ENCODE data around the gene SCAI.
"Not testable (repeated sequence)": the region's sequence is repeated elsewhere in the genome, so short reads cannot be mapped to it uniquely, and the experiment has no call there.

SCAI gene

GRCh38 chr9:124940521-124940893, 202.8 kb downstream of the SCAI start:
- DNase-seq = peak in 1 of 2 experiments; percentile 41

DNA sequence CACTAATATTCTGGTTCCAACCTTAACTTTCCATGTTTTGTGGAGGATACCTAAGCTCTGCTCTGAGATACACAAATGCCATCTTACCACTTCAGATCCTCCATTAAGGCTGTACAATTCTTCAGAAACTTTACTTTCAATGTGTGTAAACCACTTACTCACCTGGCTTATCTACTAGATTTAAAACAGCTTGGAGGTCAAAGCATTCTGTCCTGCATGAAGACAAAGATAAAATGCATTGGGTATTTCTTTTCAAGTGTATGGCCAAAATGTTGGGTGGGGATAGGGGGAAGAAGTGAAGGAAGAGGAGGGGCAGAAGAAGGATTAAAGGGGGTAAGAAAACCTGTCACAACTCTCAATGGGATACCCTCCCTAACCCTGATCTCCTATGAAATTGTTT, 203.4 kb downstream of the SCAI start:
- no peak for DNase-seq

DNA sequence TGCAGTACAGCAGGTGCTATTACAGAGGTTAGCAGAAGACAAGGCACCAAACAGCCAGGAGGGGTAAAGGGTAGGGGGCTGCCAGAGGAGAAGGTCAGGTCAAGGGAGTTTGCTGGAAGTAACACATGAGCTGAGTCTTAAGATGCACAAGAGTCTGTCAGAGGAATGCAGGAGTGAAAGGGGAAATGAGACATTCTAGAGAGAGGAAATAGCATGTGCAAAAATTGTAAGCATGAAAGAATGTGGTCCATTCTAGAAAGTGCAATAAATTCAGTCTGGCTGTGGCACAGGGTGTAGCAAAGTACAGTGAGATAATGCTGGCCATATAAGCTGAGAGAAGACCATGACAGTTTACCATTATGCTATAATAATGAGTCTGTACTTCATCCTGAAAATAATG, 209.0 kb downstream of the SCAI start:
- peak in 1 of 2 experiments; percentile 30 for DNase-seq

DNA sequence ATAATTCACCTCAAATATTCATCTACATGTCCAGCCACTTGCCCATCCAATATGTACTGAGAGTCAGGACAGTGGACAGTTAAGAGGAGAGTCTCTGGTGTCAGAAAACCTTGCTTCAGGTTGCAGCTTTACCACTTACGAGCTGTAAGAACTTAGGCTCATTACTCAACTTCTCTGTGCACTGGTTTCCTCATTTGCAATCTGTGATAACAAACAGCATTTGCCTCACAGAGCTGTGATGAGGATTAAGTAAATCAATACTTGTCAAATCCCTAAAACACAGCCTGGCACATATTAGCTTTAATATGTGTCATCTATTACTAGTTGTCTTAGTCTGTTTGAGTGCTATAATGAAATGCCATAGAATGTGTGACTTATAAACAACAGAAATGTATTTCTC, 211.0 kb downstream of the SCAI start:
- DNase-seq = peak in 1 of 2 experiments; percentile 11

GRCh38 chr9:124929464-124929863, 213.9 kb downstream of the SCAI start:
- no peak for DNase-seq

DNA sequence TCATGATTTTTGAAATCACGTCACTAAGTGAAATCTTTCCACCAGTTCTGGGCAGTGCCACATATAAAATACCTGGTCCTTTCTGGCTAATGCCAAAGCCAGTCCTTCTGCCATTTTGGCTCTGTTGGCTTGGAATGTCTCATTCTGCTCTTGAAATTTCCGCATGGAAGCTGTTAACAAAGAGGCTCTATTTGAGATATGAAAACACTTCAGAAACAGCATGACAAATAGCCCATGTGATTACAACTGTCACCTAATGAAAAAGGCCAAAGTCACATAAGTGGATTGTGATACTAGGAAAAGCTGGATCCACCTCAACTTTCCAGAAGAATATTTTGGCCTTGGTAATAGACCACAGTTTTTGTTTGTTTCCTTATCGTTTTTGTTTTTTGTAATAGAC, 215.2 kb downstream of the SCAI start:
- DNase-seq = no peak

GRCh38 chr9:124920394-124920793, 222.9 kb downstream of the SCAI start:
- DNase-seq = not testable (repeated sequence)

GRCh38 chr9:124914753-124915405, 228.4 kb downstream of the SCAI start:
- no peak for DNase-seq

GRCh38 chr9:124913378-124913777, 229.9 kb downstream of the SCAI start:
- no peak for DNase-seq

GRCh38 chr9:124911766-124912165, 231.6 kb downstream of the SCAI start:
- no peak for DNase-seq

GRCh38 chr9:124908098-124908497, 235.2 kb downstream of the SCAI start:
- no peak for DNase-seq

GRCh38 chr9:124906966-124907365, 236.4 kb downstream of the SCAI start:
- DNase-seq = no peak

DNA sequence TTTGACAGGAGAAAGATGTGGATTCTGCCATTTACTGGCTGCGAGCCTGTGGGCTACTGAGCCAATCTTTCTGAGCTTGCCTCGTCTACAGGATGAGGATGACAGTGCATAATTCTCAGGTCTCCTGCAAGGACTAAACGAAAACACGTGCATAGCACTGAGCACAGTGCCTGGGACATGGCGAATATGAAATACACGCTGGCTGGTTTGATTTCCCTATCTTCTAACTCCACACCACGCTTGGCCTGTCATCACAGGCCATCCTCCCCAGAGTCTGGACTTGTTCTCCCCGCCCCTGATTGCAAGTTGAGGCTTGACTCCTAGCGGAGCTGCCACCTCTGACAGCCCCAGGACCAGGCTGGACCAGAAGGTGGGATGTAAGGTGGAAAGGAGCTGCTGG, 243.5 kb downstream of the SCAI start:
- no peak for DNase-seq

DNA sequence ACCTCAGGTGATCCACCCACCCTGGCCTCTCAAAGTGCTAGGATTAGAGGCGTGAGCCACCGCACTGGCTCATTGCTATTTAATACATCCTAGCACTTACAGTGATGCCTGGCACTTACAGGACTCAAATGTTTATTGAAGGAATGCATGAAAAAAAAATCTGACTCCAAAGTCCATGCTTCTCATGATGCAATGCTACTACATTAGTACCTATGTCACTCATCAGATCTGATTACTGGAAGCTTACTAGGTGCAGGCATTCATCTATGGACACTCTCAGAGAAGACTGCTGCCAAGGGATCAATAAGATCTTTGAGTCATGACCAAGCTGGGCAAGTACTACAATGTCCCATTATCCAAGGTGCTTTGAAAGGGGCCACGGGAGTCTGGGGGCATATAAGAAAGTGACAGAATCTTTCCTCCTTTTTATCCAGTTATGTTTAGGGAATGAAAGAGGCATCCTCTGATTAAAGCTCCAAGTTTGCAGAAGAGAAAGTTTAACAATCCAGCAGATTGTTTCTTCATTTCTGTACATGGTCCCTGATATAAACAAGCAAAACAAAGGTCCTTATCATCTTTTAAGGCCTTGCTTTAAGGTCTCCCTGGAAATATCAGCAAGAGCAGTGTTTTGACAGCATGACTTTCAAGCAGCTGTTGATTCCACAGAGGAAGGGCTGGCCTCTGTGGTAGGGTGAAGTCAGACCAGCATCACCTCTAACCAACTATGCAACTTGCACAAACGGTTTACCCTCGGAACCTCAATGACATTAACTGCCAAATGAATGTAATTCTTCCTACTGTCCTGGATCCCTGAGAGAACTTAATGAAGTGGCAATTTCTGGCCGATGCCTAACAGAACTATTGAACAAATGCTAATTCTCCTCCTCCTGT, 245.5 kb downstream of the SCAI start:
- DNase-seq = no peak

DNA sequence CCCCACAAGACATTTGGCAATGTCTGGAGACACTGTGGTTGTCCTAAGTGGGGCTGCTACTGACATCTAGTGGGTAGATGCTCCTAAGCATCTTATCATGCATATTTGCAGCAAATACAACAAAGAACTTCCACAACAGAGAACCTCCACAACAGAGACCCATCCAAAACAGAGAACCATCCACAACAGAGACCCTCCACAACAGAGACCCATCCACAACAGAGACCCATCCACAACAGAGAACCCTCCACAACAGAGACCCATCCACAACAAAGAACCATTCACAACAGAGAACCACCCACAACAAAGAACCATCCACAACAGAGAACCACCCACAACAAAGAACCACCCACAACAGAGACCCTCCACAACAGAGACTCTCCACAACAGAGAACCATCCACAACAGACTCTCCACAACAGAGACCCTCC, 248.6 kb downstream of the SCAI start:
- DNase-seq = peak; percentile 74 to 76

DNA sequence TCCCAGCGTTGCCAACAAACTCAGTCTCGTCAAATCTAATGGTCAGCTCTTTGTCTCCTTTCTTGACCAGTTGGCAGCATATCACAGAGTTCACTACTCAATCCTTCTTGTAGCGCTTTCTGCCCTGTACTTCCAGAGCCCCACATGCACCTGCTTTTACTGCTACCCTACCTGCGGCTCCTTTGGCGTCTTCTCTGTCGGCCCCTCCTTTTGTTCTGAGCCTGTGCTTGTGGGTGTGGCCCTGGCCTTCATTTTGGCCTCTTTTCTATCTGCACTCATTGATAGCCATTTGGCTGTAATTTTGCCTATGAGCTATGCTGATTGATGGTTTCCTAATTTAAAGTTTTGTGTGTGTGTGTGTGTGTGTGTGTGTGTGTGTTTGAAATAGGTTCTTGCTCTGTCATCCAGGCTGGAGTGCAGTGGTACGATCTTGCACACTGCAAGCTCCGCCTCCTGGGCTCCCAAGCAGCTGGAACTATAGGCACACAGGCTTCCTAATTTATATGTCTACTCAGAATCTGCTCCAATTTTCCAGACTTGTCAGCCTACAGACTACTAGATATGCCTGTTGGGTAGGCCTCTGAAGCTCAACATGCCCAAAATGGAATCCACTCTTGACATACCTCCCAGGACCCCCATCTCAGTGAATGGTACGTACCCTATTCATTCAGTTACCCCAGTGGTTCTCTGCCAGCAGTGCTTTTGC, 249.1 kb downstream of the SCAI start:
- DNase-seq = no peak
